SU-DHL-6 (cell line): ENCODE results near the gene CYTH1.

Experiments used
- CTCF ChIP-seq: fragments of 200-600 bp; sonication (generic); IDR thresholded peaks from one replicate; pipeline ENCODE4 v1.5.1; 2017; ENCODE audit warnings: antibody characterized with exemption, mild to moderate bottlenecking, low read length, moderate library complexity; ENCODE audit not compliant: insufficient read depth, poor library complexity, severe bottlenecking
- EZH2phosphoT487 ChIP-seq: fragments of 200-600 bp; sonication (generic), shearing (Covaris generic); conservative IDR thresholded peaks from 2 replicates; pipeline ENCODE4 v1.6.1; 2018; ENCODE audit warnings: mild to moderate bottlenecking, antibody characterized with exemption, low read length, moderate library complexity, mixed read lengths

- no peak for TF ChIP-seq CTCF
- no peak for TF ChIP-seq EZH2phosphoT487
Measured at GRCh38 chr17:78821961-78822360, 39.9 kb upstream of the CYTH1 start.
